ENCODE measurements around the gene ZFP36L2.

DNA sequence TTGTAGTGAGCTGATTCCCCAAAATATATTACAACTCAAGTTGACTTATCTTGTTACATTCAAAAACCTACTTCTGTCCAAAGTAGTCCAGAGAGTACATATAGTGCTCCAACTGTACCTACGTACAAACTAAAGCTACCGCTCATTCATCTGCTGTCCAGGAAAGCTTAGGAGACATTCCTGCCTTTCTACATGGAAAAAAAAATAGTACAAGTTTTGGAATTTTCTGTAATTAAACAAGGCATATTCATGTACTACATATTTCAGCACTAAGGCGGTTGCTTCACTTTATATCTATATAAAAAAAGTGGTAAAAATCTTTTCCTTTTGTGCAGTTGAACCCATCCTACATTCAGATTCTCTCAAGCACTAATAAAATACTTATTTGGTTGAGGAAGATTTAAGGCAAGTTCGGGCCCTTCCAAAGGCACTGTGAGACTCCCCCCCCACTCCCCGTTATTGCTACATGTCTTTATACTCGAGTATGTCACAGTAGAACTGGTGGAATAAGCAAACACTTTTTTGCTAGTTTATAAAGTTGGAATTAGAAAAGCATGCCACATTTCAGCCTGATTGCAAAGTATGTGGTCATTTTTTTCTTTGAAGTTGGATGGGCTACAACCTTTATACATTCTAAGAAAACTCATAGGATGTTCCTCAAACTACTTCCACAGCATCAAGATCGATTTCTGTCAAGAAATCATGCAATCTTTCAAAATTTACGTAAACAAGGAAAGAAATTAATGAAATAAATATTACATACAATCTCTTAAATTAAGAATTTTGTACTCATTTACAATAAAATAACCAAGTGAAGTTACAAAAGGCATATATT is 3.7 kb downstream of the ZFP36L2 start:
- TF ChIP-seq, protein P1, sequence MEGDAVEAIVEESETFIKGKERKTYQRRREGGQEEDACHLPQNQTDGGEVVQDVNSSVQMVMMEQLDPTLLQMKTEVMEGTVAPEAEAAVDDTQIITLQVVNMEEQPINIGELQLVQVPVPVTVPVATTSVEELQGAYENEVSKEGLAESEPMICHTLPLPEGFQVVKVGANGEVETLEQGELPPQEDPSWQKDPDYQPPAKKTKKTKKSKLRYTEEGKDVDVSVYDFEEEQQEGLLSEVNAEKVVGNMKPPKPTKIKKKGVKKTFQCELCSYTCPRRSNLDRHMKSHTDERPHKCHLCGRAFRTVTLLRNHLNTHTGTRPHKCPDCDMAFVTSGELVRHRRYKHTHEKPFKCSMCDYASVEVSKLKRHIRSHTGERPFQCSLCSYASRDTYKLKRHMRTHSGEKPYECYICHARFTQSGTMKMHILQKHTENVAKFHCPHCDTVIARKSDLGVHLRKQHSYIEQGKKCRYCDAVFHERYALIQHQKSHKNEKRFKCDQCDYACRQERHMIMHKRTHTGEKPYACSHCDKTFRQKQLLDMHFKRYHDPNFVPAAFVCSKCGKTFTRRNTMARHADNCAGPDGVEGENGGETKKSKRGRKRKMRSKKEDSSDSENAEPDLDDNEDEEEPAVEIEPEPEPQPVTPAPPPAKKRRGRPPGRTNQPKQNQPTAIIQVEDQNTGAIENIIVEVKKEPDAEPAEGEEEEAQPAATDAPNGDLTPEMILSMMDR (IDR thresholded peaks at IDR 0.05 in 2 of 3, conservative IDR thresholded peaks at IDR 0.05 in 1 of 3; ENCODE audit: insufficient read depth in 2 of 3, low read depth in 1 of 3, low read length in 3 of 3), result no peak
- TF ChIP-seq, protein P2, sequence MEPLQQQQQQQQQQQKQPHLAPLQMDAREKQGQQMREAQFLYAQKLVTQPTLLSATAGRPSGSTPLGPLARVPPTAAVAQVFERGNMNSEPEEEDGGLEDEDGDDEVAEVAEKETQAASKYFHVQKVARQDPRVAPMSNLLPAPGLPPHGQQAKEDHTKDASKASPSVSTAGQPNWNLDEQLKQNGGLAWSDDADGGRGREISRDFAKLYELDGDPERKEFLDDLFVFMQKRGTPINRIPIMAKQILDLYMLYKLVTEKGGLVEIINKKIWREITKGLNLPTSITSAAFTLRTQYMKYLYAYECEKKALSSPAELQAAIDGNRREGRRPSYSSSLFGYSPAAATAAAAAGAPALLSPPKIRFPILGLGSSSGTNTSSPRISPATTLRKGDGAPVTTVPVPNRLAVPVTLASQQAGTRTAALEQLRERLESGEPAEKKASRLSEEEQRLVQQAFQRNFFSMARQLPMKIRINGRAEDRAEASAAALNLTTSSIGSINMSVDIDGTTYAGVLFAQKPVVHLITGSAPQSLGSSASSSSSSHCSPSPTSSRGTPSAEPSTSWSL (CRISPR knock-in tag; IDR thresholded peaks at IDR 0.05; ENCODE audit: borderline replicate concordance), result no peak
- TF ChIP-seq, protein P3, sequence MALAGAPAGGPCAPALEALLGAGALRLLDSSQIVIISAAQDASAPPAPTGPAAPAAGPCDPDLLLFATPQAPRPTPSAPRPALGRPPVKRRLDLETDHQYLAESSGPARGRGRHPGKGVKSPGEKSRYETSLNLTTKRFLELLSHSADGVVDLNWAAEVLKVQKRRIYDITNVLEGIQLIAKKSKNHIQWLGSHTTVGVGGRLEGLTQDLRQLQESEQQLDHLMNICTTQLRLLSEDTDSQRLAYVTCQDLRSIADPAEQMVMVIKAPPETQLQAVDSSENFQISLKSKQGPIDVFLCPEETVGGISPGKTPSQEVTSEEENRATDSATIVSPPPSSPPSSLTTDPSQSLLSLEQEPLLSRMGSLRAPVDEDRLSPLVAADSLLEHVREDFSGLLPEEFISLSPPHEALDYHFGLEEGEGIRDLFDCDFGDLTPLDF (CRISPR knock-in tag; IDR thresholded peaks at IDR 0.05), result no peak

All from K562 (cell line).